Prostate gland (tissue), 2 donors: ENCODE measurements around the gene OLIG2.

Experiments used
- POLR2AphosphoS5 ChIP-seq: sonication (generic); formaldehyde crosslinking; IDR thresholded peaks from one replicate; pipeline ENCODE4 v1.6.1; 2017; ENCODE audit warnings: antibody characterized with exemption
- TF ChIP-seq, protein P1 (sequence below), 4 experiments: fragments of 200-600 bp in 2 of 4; fragments of 450-650 bp in 2 of 4; sonication (generic) in 2 of 4; IDR thresholded peaks; 1 replicate in 3 of 4; 2 replicates in 1 of 4; pipeline ENCODE4 v1.5.1; 2016 to 2019; ENCODE audit warnings: antibody characterized with exemption in 4 of 4, mild to moderate bottlenecking in 2 of 4, moderate library complexity in 2 of 4

DNA sequence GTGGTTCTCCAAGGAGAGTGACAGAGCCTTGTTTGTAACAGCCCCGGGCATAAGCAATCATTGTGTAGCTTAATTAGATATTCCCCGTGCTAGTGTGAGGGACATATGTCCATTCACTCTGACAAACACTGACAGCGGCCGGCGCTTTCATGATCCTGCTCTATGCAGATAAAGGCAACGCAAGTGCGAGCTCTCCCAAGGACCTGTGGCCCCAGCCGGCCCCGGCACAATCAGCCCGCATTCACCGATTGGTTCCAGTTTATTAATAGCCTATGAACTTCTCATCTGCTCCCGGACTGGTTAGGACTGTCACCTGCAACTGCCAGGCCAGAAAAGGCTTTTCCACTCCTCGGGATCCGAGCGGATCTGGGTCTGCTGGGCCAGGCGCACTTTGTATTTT lies 26.2 kb downstream of the OLIG2 start:
- TF ChIP-seq POLR2AphosphoS5, result no peak
- TF ChIP-seq, protein P1, sequence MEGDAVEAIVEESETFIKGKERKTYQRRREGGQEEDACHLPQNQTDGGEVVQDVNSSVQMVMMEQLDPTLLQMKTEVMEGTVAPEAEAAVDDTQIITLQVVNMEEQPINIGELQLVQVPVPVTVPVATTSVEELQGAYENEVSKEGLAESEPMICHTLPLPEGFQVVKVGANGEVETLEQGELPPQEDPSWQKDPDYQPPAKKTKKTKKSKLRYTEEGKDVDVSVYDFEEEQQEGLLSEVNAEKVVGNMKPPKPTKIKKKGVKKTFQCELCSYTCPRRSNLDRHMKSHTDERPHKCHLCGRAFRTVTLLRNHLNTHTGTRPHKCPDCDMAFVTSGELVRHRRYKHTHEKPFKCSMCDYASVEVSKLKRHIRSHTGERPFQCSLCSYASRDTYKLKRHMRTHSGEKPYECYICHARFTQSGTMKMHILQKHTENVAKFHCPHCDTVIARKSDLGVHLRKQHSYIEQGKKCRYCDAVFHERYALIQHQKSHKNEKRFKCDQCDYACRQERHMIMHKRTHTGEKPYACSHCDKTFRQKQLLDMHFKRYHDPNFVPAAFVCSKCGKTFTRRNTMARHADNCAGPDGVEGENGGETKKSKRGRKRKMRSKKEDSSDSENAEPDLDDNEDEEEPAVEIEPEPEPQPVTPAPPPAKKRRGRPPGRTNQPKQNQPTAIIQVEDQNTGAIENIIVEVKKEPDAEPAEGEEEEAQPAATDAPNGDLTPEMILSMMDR (IDR thresholded peaks at IDR 0.05), result no peak
